Suprapubic skin (tissue), 4 donors: ENCODE results near the gene ATAD3B.

ENCODE experiments used
- EP300 ChIP-seq: sonication (generic); formaldehyde crosslinking; IDR thresholded peaks from one replicate; pipeline ENCODE4 v1.6.1; 2017; ENCODE audit warnings: antibody characterized with exemption
- POLR2A ChIP-seq, 2 donors: fragments of 450-650 bp; IDR thresholded peaks; one replicate each; pipeline ENCODE4 v1.6.1; 2017; ENCODE audit warnings: antibody characterized with exemption in 2 of 2, mild to moderate bottlenecking in 2 of 2, moderate library complexity in 2 of 2
- POLR2AphosphoS5 ChIP-seq, 3 donors: sonication (generic); formaldehyde crosslinking; IDR thresholded peaks; one replicate each; pipeline ENCODE4 v1.6.1; 2017; ENCODE audit warnings: antibody characterized with exemption in 3 of 3
- TF ChIP-seq, protein P1 (sequence below), 2 donors: fragments of 200-600 bp in 1 of 2; fragments of 450-650 bp in 1 of 2; sonication (generic) in 1 of 2; IDR thresholded peaks; one replicate each; pipeline ENCODE4 v1.5.1; 2016 to 2019; ENCODE audit warnings: antibody characterized with exemption in 2 of 2, mild to moderate bottlenecking in 1 of 2, moderate library complexity in 1 of 2

DNA sequence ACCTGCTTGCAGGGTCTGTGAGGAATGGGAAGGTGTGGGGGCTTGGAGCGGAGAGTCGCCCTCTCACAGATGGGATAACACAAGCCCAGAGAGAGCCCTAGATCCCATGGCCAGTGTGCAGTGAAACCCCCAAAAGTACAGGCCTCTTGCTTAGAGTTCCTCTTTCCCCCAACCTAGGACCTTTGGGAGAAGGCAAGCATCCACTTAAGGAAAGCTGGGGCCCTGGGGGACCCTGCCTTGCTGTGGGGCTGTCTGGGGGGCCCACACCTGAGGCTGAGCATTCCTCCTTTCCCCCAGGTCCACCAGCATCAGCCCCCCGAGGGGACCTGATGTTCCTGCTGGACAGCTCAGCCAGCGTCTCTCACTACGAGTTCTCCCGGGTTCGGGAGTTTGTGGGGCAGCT lies 34.9 kb upstream of the ATAD3B start:
- TF ChIP-seq POLR2AphosphoS5 (IDR thresholded peaks at IDR 0.05), result no peak
- no peak for TF ChIP-seq POLR2A (IDR thresholded peaks at IDR 0.05)
- no peak for TF ChIP-seq EP300
- TF ChIP-seq, protein P1, sequence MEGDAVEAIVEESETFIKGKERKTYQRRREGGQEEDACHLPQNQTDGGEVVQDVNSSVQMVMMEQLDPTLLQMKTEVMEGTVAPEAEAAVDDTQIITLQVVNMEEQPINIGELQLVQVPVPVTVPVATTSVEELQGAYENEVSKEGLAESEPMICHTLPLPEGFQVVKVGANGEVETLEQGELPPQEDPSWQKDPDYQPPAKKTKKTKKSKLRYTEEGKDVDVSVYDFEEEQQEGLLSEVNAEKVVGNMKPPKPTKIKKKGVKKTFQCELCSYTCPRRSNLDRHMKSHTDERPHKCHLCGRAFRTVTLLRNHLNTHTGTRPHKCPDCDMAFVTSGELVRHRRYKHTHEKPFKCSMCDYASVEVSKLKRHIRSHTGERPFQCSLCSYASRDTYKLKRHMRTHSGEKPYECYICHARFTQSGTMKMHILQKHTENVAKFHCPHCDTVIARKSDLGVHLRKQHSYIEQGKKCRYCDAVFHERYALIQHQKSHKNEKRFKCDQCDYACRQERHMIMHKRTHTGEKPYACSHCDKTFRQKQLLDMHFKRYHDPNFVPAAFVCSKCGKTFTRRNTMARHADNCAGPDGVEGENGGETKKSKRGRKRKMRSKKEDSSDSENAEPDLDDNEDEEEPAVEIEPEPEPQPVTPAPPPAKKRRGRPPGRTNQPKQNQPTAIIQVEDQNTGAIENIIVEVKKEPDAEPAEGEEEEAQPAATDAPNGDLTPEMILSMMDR (IDR thresholded peaks at IDR 0.05), result no peak
